Cardiac fibroblast (primary cell): ENCODE results near the gene PAGE1.

Source experiments
- DNase-seq, 2 donors: peaks; one replicate each; pipeline versions ENCODE4 v3.0.0 to v3.0.0-alpha.2; 2010; ENCODE audit warnings: low read depth in 2 of 2
- H3K4me3 ChIP-seq, 2 donors: replicated peaks in 1 of 2; 1 replicate in 1 of 2; 2 replicates in 1 of 2; pipeline ENCODE4 v1.5.1; 2011; ENCODE audit warnings: low read depth in 2 of 2, low read length in 2 of 2, mild to moderate bottlenecking in 2 of 2, moderate library complexity in 1 of 2
- CTCF ChIP-seq: IDR thresholded peaks from one replicate; pipeline ENCODE4 v1.5.1; 2011; ENCODE audit warnings: low read depth, mild to moderate bottlenecking, low read length, inconsistent platforms

The PAGE1 gene

GRCh38 chrX:49712577-49712976 lies 16.8 kb upstream of the PAGE1 start:
- no peak for DNase-seq
- H3K4me3 ChIP-seq = no peak overlapping the region
- no peak for TF ChIP-seq CTCF

GRCh38 chrX:49710744-49711319 lies 15.0 kb upstream of the PAGE1 start:
- no peak for TF ChIP-seq CTCF

GRCh38 chrX:49704691-49705404 lies 9.1 kb upstream of the PAGE1 start:
- no peak for TF ChIP-seq CTCF
- DNase-seq = no peak
- H3K4me3 ChIP-seq = no peak overlapping the region

More at GRCh38 chrX:49710744-49711319, 15.0 kb upstream of the PAGE1 start:
- H3K4me3 ChIP-seq = no peak overlapping the region
- DNase-seq = no peak

- no peak for TF ChIP-seq CTCF
- no peak overlapping the region for H3K4me3 ChIP-seq
- no peak for DNase-seq
These were observed 6.1 kb upstream of the PAGE1 start for GRCh38 chrX:49701933-49702332.

GRCh38 chrX:49701323-49701722 lies 5.5 kb upstream of the PAGE1 start:
- no peak for DNase-seq

GRCh38 chrX:49675075-49675719 lies 20.6 kb downstream of the PAGE1 start:
- no peak overlapping the region for H3K4me3 ChIP-seq
- TF ChIP-seq CTCF = no peak
- no peak for DNase-seq

More at GRCh38 chrX:49701323-49701722, 5.5 kb upstream of the PAGE1 start:
- no peak overlapping the region for H3K4me3 ChIP-seq
- TF ChIP-seq CTCF = no peak
